SK-N-SH (cell line): ENCODE results near the gene BRD1. TPM values are rescaled to one million over a fixed set of nuclear protein-coding genes. Genes with fewer than 3 reads are reported as not detected.

ENCODE experiments used
- CTCF ChIA-PET: fragments of 300-600, 350-600 bp; formaldehyde crosslinking; extraction: SDS; loops from one replicate; lab custom pipeline; 2021; lab: Yijun Ruan, JAX
- POLR2A ChIA-PET: fragments of 350-600 bp; sonication (Branson Sonifier 250); formaldehyde crosslinking; extraction: SDS; loops from one replicate; lab custom pipeline; 2020; ENCODE audit warnings: antibody characterized with exemption, inconsistent platforms; lab: Yijun Ruan, JAX
- DNase-seq: peaks from one replicate; pipeline ENCODE4 v3.0.0; 2012
- H2AFZ ChIP-seq: fragments of 200-600 bp; sonication (generic); 2 replicates; pipeline ENCODE4 v1.8.1; 2016; ENCODE audit warnings: antibody characterized with exemption, mild to moderate bottlenecking, low read depth
- H3F3A ChIP-seq: fragments of 200-600 bp; sonication (generic); replicated peaks from 2 replicates; pipeline ENCODE3; 2016; ENCODE audit warnings: antibody characterized with exemption, mild to moderate bottlenecking; ENCODE audit not compliant: insufficient read depth
- H3K27ac ChIP-seq, 2 experiments: fragments of 200-500 bp in 1 of 2; fragments of 200-600 bp in 1 of 2; sonication (Bioruptor generic) in 1 of 2; sonication (generic), shearing (Covaris generic) in 1 of 2; 2 replicates each; pipeline versions ENCODE4 v1.5.1 to v1.6.1; 2014 to 2016; ENCODE audit warnings: low read depth in 2 of 2, inconsistent platforms in 1 of 2, low read length in 1 of 2, mild to moderate bottlenecking in 1 of 2, mixed read lengths in 1 of 2
- H3K27me3 ChIP-seq: fragments of 200-600 bp; sonication (generic), shearing (Covaris generic); 2 replicates; pipeline ENCODE4 v1.6.1; 2016; ENCODE audit warnings: mixed run types; ENCODE audit not compliant: insufficient read depth
- H3K36me3 ChIP-seq, 2 experiments: fragments of 200-500 bp in 1 of 2; fragments of 200-600 bp in 1 of 2; sonication (Bioruptor generic) in 1 of 2; sonication (generic) in 1 of 2; replicated peaks in 1 of 2; 2 replicates each; pipeline versions ENCODE3 to v1.5.1; 2014 to 2016; ENCODE audit warnings: low read length in 1 of 2, mild to moderate bottlenecking in 1 of 2; ENCODE audit not compliant: insufficient read depth in 2 of 2, control insufficient read depth in 1 of 2
- H3K4me1 ChIP-seq, 2 experiments: fragments of 200-500 bp in 1 of 2; fragments of 200-600 bp in 1 of 2; sonication (Bioruptor generic) in 1 of 2; sonication (generic), shearing (Covaris generic) in 1 of 2; 2 replicates each; pipeline versions ENCODE4 v1.5.1 to v1.6.1; 2014 to 2016; ENCODE audit warnings: low read depth in 1 of 2, low read length in 1 of 2, mixed run types in 1 of 2; ENCODE audit not compliant: insufficient read depth in 2 of 2, control insufficient read depth in 1 of 2
- H3K4me2 ChIP-seq: fragments of 200-600 bp; sonication (generic), shearing (Covaris generic); 2 replicates; pipeline ENCODE4 v1.6.1; 2017; ENCODE audit warnings: mixed run types
- H3K4me3 ChIP-seq, 2 experiments: fragments of 200-500 bp in 1 of 2; fragments of 200-600 bp in 1 of 2; sonication (Bioruptor generic) in 1 of 2; sonication (generic), shearing (Covaris generic) in 1 of 2; 2 replicates each; pipeline versions ENCODE4 v1.5.1 to v1.8.1; 2014 to 2016; ENCODE audit warnings: low read depth in 2 of 2, inconsistent platforms in 1 of 2, low read length in 1 of 2, mild to moderate bottlenecking in 1 of 2, mixed read lengths in 1 of 2, moderate library complexity in 1 of 2
- H3K79me2 ChIP-seq: fragments of 200-600 bp; sonication (generic); 2 replicates; pipeline ENCODE4 v1.8.1; 2017; ENCODE audit warnings: mild to moderate bottlenecking; ENCODE audit not compliant: insufficient read depth
- H3K9ac ChIP-seq: fragments of 200-600 bp; sonication (generic); 2 replicates; pipeline ENCODE4 v1.6.1; 2017; ENCODE audit warnings: mixed run types
- H3K9me2 ChIP-seq: fragments of 200-600 bp; sonication (generic); 2 replicates; pipeline ENCODE4 v1.6.1; 2017; ENCODE audit warnings: mixed run types
- H3K9me3 ChIP-seq: fragments of 200-600 bp; sonication (generic); 2 replicates; pipeline ENCODE4 v1.6.1; 2017; ENCODE audit warnings: mixed run types, mild to moderate bottlenecking, moderate library complexity
- H4K20me1 ChIP-seq: fragments of 200-600 bp; sonication (generic); 2 replicates; pipeline ENCODE4 v1.6.1; 2017; ENCODE audit warnings: mild to moderate bottlenecking, mixed run types; ENCODE audit not compliant: insufficient read depth
- CHD2 ChIP-seq: fragments of 150-350 bp; IDR thresholded peaks from 2 replicates; pipeline ENCODE4 v1.6.1; 2018; ENCODE audit warnings: low read length; ENCODE audit not compliant: partially characterized antibody
- CTCF ChIP-seq: fragments of 200-600 bp; sonication (generic); IDR thresholded peaks from 2 replicates; pipeline ENCODE4 v1.6.1; 2017; ENCODE audit warnings: antibody characterized with exemption, mild to moderate bottlenecking, moderate library complexity
- EP300 ChIP-seq, 2 experiments: IDR thresholded peaks; 2 replicates each; pipeline versions ENCODE4 v1.4.0 to v1.6.1; 2012; ENCODE audit warnings: borderline replicate concordance in 1 of 2, low read depth in 1 of 2, low read length in 1 of 2
- EZH2phosphoT487 ChIP-seq: fragments of 200-600 bp; sonication (generic); IDR thresholded peaks from 2 replicates; pipeline ENCODE4 v1.6.1; 2017; ENCODE audit warnings: low read depth, mixed run types, mild to moderate bottlenecking, antibody characterized with exemption, moderate library complexity, borderline replicate concordance
- FOSL2 ChIP-seq: IDR thresholded peaks from 2 replicates; pipeline ENCODE4 v1.4.0; 2012; ENCODE audit warnings: low read depth, mild to moderate bottlenecking, moderate library complexity, borderline replicate concordance
- FOXM1 ChIP-seq: IDR thresholded peaks from 2 replicates; pipeline ENCODE4 v1.4.0; 2012; ENCODE audit warnings: low read depth, mild to moderate bottlenecking
- GATA2 ChIP-seq: sonication (generic); formaldehyde crosslinking; IDR thresholded peaks from 2 replicates; pipeline ENCODE4 v1.5.0; 2020; ENCODE audit warnings: mild to moderate bottlenecking, missing genetic modification reagents
- JUND ChIP-seq: IDR thresholded peaks from 2 replicates; pipeline ENCODE4 v1.4.0; 2012
- MAX ChIP-seq: IDR thresholded peaks from 2 replicates; pipeline ENCODE4 v1.4.0; 2012; ENCODE audit warnings: low read depth
- MXI1 ChIP-seq: IDR thresholded peaks from 2 replicates; pipeline ENCODE4 v1.6.1; 2012; ENCODE audit warnings: mild to moderate bottlenecking, low read depth, low read length, improper control_type of control experiment
- NRF1 ChIP-seq: IDR thresholded peaks from 2 replicates; pipeline ENCODE4 v1.6.1; 2012; ENCODE audit warnings: low read depth, mild to moderate bottlenecking, low read length
- PBX3 ChIP-seq: IDR thresholded peaks from 2 replicates; pipeline ENCODE4; 2012
- POLR2AphosphoS5 ChIP-seq: IDR thresholded peaks from 2 replicates; pipeline ENCODE4 v1.6.1; 2012; ENCODE audit warnings: low read depth, low read length
- RAD21 ChIP-seq: IDR thresholded peaks from 2 replicates; pipeline ENCODE4 v1.6.1; 2012; ENCODE audit warnings: mild to moderate bottlenecking, low read length
- RXRA ChIP-seq: IDR thresholded peaks from 2 replicates; pipeline ENCODE4 v1.4.0; 2012; ENCODE audit warnings: low read depth, mild to moderate bottlenecking, borderline replicate concordance
- TAF1 ChIP-seq: IDR thresholded peaks from 2 replicates; pipeline ENCODE4 v1.6.1; 2012; ENCODE audit warnings: low read depth, mild to moderate bottlenecking, low read length, moderate library complexity, borderline replicate concordance
- TCF12 ChIP-seq: IDR thresholded peaks from 2 replicates; pipeline ENCODE4 v1.4.0; 2012
- ZBTB33 ChIP-seq: IDR thresholded peaks from 2 replicates; pipeline ENCODE4 v1.4.0; 2012; ENCODE audit warnings: low read depth, borderline replicate concordance
- WGBS: methylation state at CpG from one replicate; pipeline ENCODE4 v1.1.6; 2017; ENCODE audit warnings: low lambda C conversion rate; 5-methylcytosine and 5-hydroxymethylcytosine counted together
- polyA plus RNA-seq, 3 experiments: library from polyadenylated mRNA; depleted of rRNA; stranded (reverse); fragments of >200 nt; gene quantifications; 2 replicates each; pipeline ENCODE4 v1.2.3, GENCODE V29; 2012

Gene BRD1
- polyA plus RNA-seq, 1 of the 3 experiments (the other 2 are of a cell fraction) = 10.3 TPM

GRCh38 chr22:49738006-49738405 is 89.7 kb downstream of the BRD1 start (continued):
- TF ChIP-seq MAX (no peak), FOSL2 (no peak), MXI1 (no peak), NRF1 (no peak), ZBTB33 (no peak), TAF1 (no peak), GATA2 (no peak), RAD21 (no peak)
- TF ChIP-seq, all 33 proteins: peak for 0

GRCh38 chr22:49737101-49737551 is 90.5 kb downstream of the BRD1 start:
- H3K4me2 ChIP-seq = no peak overlapping the region
- H3K9me3 ChIP-seq = no peaks in the 10 kb centered on the region
- H3K4me1 ChIP-seq = peaks cover 0 to 19% of the 10 kb centered on the region in 2 experiments; a peak in 1 of 4 replicates
- TF ChIP-seq POLR2AphosphoS5 (no peak), JUND (no peak), ZBTB33 (no peak), CTCF (no peak), TCF12 (no peak), PBX3 (no peak), RAD21 (no peak), RXRA (no peak), GATA2 (no peak), NRF1 (no peak), EP300 (IDR thresholded peaks at IDR 0.05; ENCODE audit: borderline replicate concordance in 1 of 2, low read depth in 1 of 2, low read length in 1 of 2) (no peak), MAX (no peak), FOSL2 (no peak), EZH2phosphoT487 (no peak), FOXM1 (no peak), TAF1 (no peak), CHD2 (no peak)
- TF ChIP-seq, all 33 proteins: peak for 0
- Histone ChIP-seq H3K9ac (no peak overlapping the region), H3K36me3 (no peaks in the 10 kb centered on the region), H3K79me2 (no peaks in the 10 kb centered on the region), H3F3A (no peaks in the 10 kb centered on the region), H3K4me3 (no peak overlapping the region), H3K9me2 (no peaks in the 10 kb centered on the region), H3K27me3 (no peaks in the 10 kb centered on the region), H3K27ac (peak overlapping the region in 1 of 2 experiments; percentile 50; a peak in 1 of 4 replicates), H4K20me1 (no peaks in the 10 kb centered on the region), H2AFZ (no peak overlapping the region)
- 52% methylated on average over 10 of the region's 12 CpGs for WGBS
- ChIA-PET POLR2A (no interaction called here), CTCF (interaction anchor here (0.9 to 1.6 kb wide), 4 partner anchors 11 to 107 kb away, joined by 3 to 8 read pairs (median 4); no protein-coding TSS in a partner anchor)
- DNase-seq = no peak
